ENCODE results near the gene MT1M. TPM values are rescaled to one million over a fixed set of nuclear protein-coding genes. Genes with fewer than 3 reads are reported as not detected.

Gene MT1M
- total RNA-seq, 1 experiment from 2014 or later = 0.39 TPM

DNA sequence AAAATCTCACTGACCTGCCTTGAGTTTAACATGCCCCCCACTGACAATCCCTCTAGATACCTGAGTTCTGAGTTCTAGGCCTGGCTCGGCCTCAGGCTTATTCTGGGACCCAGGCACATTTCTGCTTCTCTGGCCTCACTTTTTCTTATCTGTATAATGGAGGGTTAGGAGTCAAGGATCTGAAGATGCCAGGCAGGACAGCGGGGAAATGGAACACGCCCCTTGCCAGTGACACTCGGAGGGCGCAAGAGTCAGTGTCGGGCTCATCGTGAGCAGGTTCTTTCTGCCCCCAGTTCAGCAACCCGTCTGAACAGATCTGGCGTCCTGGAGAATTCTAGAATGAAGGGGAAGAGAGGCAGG lies 43.7 kb upstream of the MT1M start:
- Histone ChIP-seq H3K27me3 (ENCODE audit: insufficient read depth, low read length) (0 out of 2 replicates have a peak, but pooled peaks cover 3% of the 10 kb centered on the region), H3K79me2 (ENCODE audit: insufficient read depth, low read length) (no peaks in the 10 kb centered on the region), H3K4me2 (ENCODE audit: low read length) (no peak overlapping the region), H3K4me3 (replicated peaks in 1 of 2; ENCODE audit: low read depth in 1 of 2, low read length in 2 of 2) (no peak overlapping the region), H3K9me2 (ENCODE audit: insufficient read depth) (no peaks in the 10 kb centered on the region), H3K27ac (ENCODE audit: low read depth, low read length) (no peak overlapping the region), H3K4me1 (ENCODE audit: control insufficient read depth in 1 of 2, insufficient read depth in 2 of 2, low read length in 2 of 2) (no peaks in the 10 kb centered on the region), H2AFZ (ENCODE audit: low read depth, low read length, poor library complexity, severe bottlenecking) (no peak overlapping the region), H3K9ac (ENCODE audit: low read length) (no peak overlapping the region), H3K9me3 (ENCODE audit: control insufficient read depth in 1 of 2, insufficient read depth in 1 of 2, low read depth in 1 of 2, low read length in 2 of 2) (no peaks in the 10 kb centered on the region), H3K36me3 (ENCODE audit: control insufficient read depth in 1 of 2, insufficient read depth in 2 of 2, low read length in 2 of 2) (no peaks in the 10 kb centered on the region), H4K20me1 (ENCODE audit: insufficient read depth) (no peaks in the 10 kb centered on the region)
- no peak for TF ChIP-seq JUND (IDR thresholded peaks at IDR 0.05)
- TF ChIP-seq POLR2AphosphoS5 (IDR thresholded peaks at IDR 0.05; ENCODE audit: low read depth, low read length) = no peak
- TF ChIP-seq ZNF274 (IDR thresholded peaks at IDR 0.05; ENCODE audit: low read depth, low read length) = no peak
- TF ChIP-seq, protein P1, sequence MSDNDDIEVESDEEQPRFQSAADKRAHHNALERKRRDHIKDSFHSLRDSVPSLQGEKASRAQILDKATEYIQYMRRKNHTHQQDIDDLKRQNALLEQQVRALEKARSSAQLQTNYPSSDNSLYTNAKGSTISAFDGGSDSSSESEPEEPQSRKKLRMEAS (IDR thresholded peaks at IDR 0.05) = no peak
- no peak for TF ChIP-seq ELF1 (IDR thresholded peaks at IDR 0.05; ENCODE audit: borderline replicate concordance, low read depth)
- TF ChIP-seq RAD21 (IDR thresholded peaks at IDR 0.05; ENCODE audit: low read depth) = no peak
- TF ChIP-seq, protein P2, sequence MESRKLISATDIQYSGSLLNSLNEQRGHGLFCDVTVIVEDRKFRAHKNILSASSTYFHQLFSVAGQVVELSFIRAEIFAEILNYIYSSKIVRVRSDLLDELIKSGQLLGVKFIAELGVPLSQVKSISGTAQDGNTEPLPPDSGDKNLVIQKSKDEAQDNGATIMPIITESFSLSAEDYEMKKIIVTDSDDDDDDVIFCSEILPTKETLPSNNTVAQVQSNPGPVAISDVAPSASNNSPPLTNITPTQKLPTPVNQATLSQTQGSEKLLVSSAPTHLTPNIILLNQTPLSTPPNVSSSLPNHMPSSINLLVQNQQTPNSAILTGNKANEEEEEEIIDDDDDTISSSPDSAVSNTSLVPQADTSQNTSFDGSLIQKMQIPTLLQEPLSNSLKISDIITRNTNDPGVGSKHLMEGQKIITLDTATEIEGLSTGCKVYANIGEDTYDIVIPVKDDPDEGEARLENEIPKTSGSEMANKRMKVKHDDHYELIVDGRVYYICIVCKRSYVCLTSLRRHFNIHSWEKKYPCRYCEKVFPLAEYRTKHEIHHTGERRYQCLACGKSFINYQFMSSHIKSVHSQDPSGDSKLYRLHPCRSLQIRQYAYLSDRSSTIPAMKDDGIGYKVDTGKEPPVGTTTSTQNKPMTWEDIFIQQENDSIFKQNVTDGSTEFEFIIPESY (IDR thresholded peaks at IDR 0.05; ENCODE audit: extremely low read depth, insufficient replicate concordance, low read length) = no peak
- no peak for TF ChIP-seq CBX3 (IDR thresholded peaks at IDR 0.05; ENCODE audit: low read depth)
- no peak for TF ChIP-seq FOSL1 (IDR thresholded peaks at IDR 0.05; ENCODE audit: low read depth)
- TF ChIP-seq, protein P3, sequence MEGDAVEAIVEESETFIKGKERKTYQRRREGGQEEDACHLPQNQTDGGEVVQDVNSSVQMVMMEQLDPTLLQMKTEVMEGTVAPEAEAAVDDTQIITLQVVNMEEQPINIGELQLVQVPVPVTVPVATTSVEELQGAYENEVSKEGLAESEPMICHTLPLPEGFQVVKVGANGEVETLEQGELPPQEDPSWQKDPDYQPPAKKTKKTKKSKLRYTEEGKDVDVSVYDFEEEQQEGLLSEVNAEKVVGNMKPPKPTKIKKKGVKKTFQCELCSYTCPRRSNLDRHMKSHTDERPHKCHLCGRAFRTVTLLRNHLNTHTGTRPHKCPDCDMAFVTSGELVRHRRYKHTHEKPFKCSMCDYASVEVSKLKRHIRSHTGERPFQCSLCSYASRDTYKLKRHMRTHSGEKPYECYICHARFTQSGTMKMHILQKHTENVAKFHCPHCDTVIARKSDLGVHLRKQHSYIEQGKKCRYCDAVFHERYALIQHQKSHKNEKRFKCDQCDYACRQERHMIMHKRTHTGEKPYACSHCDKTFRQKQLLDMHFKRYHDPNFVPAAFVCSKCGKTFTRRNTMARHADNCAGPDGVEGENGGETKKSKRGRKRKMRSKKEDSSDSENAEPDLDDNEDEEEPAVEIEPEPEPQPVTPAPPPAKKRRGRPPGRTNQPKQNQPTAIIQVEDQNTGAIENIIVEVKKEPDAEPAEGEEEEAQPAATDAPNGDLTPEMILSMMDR (IDR thresholded peaks at IDR 0.05 in 2 of 3, conservative IDR thresholded peaks at IDR 0.05 in 1 of 3; ENCODE audit: borderline replicate concordance in 1 of 3, insufficient read depth in 1 of 3, low read depth in 2 of 3, low read length in 2 of 3) = no peak
- ChIA-PET POLR2A (no interaction called here), CTCF (no interaction called here), RAD21 (ENCODE audit: low non-redundant PET in 1 of 2, low total read pairs in 2 of 2, uncharacterized antibody in 2 of 2, unreplicated experiment in 2 of 2) (no interaction called here)
- ATAC-seq (no peak), DNase-seq (ENCODE audit: low read depth, low spot score) (no peak)
- intact Hi-C loops (cut with micrococcal nuclease) = no loop called here
- no TSS peak for BruUV-seq (replicated peaks)
